ENCODE results near the gene BMP2K. TPM values are rescaled to one million over a fixed set of nuclear protein-coding genes. Genes with fewer than 3 reads are reported as not detected.
A peak's percentile ranks its signal among the peaks of the same experiment; 100 is the strongest.
"Not testable (repeated sequence)": the region's sequence is repeated elsewhere in the genome, so short reads cannot be mapped to it uniquely, and the experiment has no call there.

BMP2K gene
- total and polyA plus RNA-seq, 4 donors, result 7.1 to 75.4 (median 23.5) TPM

- no peak for DNase-seq
- no peaks in the 10 kb centered on the region for H3K27me3 ChIP-seq (ENCODE audit: control insufficient read depth in 1 of 2, insufficient read depth in 2 of 2, low read length in 1 of 2)
- H3K27ac ChIP-seq (ENCODE audit: low read depth in 1 of 2, low read length in 2 of 2), result no peak overlapping the region
- ATAC-seq (ENCODE audit: low FRiP score), result no peak
- H3K36me3 ChIP-seq (ENCODE audit: control insufficient read depth in 1 of 2, insufficient read depth in 2 of 2, low read length in 1 of 2), result no peaks in the 10 kb centered on the region
- H3K9me3 ChIP-seq (ENCODE audit: control insufficient read depth, low read length), result no peaks in the 10 kb centered on the region
- intact Hi-C loops (cut with DNase I), result no loop called here
- no peaks in the 10 kb centered on the region for H3K4me1 ChIP-seq (ENCODE audit: control insufficient read depth in 1 of 2, insufficient read depth in 2 of 2, low read length in 2 of 2)
- H3K4me3 ChIP-seq (ENCODE audit: low read length in 2 of 2), result no peak overlapping the region
Observed at GRCh38 chr4:78846258-78846657, 70.1 kb downstream of the BMP2K start.

- no peaks in the 10 kb centered on the region for H3K4me1 ChIP-seq (ENCODE audit: control insufficient read depth in 1 of 2, insufficient read depth in 2 of 2, low read length in 2 of 2)
- intact Hi-C loops (cut with DNase I), result no loop called here
- 94 to 95% methylated on average over 2 of the region's 2 CpGs for WGBS, 2 donors
- no peaks in the 10 kb centered on the region for H3K9me3 ChIP-seq (ENCODE audit: control insufficient read depth, low read length)
- no peak for ATAC-seq (ENCODE audit: low FRiP score)
- no peak for DNase-seq
- no peaks in the 10 kb centered on the region for H3K36me3 ChIP-seq (ENCODE audit: control insufficient read depth in 1 of 2, insufficient read depth in 2 of 2, low read length in 1 of 2)
- H3K4me3 ChIP-seq (ENCODE audit: low read length in 2 of 2), result no peak overlapping the region
- no peaks in the 10 kb centered on the region for H3K27me3 ChIP-seq (ENCODE audit: control insufficient read depth in 1 of 2, insufficient read depth in 2 of 2, low read length in 1 of 2)
- no peak overlapping the region for H3K27ac ChIP-seq (ENCODE audit: low read depth in 1 of 2, low read length in 2 of 2)
Observed at GRCh38 chr4:78862314-78862737, 86.2 kb downstream of the BMP2K start.

GRCh38 chr4:78863254-78863869, 87.2 kb downstream of the BMP2K start:
- Histone ChIP-seq H3K9me3 (ENCODE audit: control insufficient read depth, low read length) (no peaks in the 10 kb centered on the region), H3K27me3 (ENCODE audit: control insufficient read depth in 1 of 2, insufficient read depth in 2 of 2, low read length in 1 of 2) (no peaks in the 10 kb centered on the region), H3K4me3 (ENCODE audit: low read length in 2 of 2) (no peak overlapping the region), H3K27ac (ENCODE audit: low read depth in 1 of 2, low read length in 2 of 2) (no peak overlapping the region), H3K4me1 (ENCODE audit: control insufficient read depth in 1 of 2, insufficient read depth in 2 of 2, low read length in 2 of 2) (no peaks in the 10 kb centered on the region), H3K36me3 (ENCODE audit: control insufficient read depth in 1 of 2, insufficient read depth in 2 of 2, low read length in 1 of 2) (no peaks in the 10 kb centered on the region)
- ATAC-seq (ENCODE audit: low FRiP score), result no peak
- 87 to 94% methylated on average over 5 of the region's 5 CpGs for WGBS, 2 donors
- intact Hi-C loops (cut with DNase I), result no loop called here
- no peak for DNase-seq

- WGBS, 2 donors, result 69 to 81% methylated on average over 2 of the region's 2 CpGs
- DNase-seq, result no peak
Observed at GRCh38 chr4:78863991-78864390, 87.8 kb downstream of the BMP2K start.

GRCh38 chr4:78864405-78865024, 88.4 kb downstream of the BMP2K start:
- Histone ChIP-seq H3K4me1 (ENCODE audit: control insufficient read depth in 1 of 2, insufficient read depth in 2 of 2, low read length in 2 of 2) (no peaks in the 10 kb centered on the region), H3K27me3 (ENCODE audit: control insufficient read depth in 1 of 2, insufficient read depth in 2 of 2, low read length in 1 of 2) (no peaks in the 10 kb centered on the region), H3K36me3 (ENCODE audit: control insufficient read depth in 1 of 2, insufficient read depth in 2 of 2, low read length in 1 of 2) (no peaks in the 10 kb centered on the region), H3K27ac (ENCODE audit: low read depth in 1 of 2, low read length in 2 of 2) (no peak overlapping the region), H3K4me3 (ENCODE audit: low read length in 2 of 2) (no peak overlapping the region), H3K9me3 (ENCODE audit: control insufficient read depth, low read length) (no peaks in the 10 kb centered on the region)
- 32% methylated on average over 3 of the region's 3 CpGs for WGBS, 2 donors
- DNase-seq, result no peak
- peak; percentile 81 for ATAC-seq (ENCODE audit: low FRiP score)
- intact Hi-C loops (cut with DNase I), result loop anchor here (2.0 to 5.0 kb wide), 2 partner anchors 252 to 254 kb away; no protein-coding TSS in a partner anchor

More at GRCh38 chr4:78863991-78864390, 87.8 kb downstream of the BMP2K start:
- H3K27me3 ChIP-seq (ENCODE audit: control insufficient read depth in 1 of 2, insufficient read depth in 2 of 2, low read length in 1 of 2), result no peaks in the 10 kb centered on the region
- ATAC-seq (ENCODE audit: low FRiP score), result no peak
- H3K4me1 ChIP-seq (ENCODE audit: control insufficient read depth in 1 of 2, insufficient read depth in 2 of 2, low read length in 2 of 2), result no peaks in the 10 kb centered on the region
- intact Hi-C loops (cut with DNase I), result loop anchor here in 1 of 2 donors (2.0 kb wide), 1 partner anchor 253 kb away; no protein-coding TSS in a partner anchor
- H3K36me3 ChIP-seq (ENCODE audit: control insufficient read depth in 1 of 2, insufficient read depth in 2 of 2, low read length in 1 of 2), result no peaks in the 10 kb centered on the region
- H3K27ac ChIP-seq (ENCODE audit: low read depth in 1 of 2, low read length in 2 of 2), result no peak overlapping the region
- no peak overlapping the region for H3K4me3 ChIP-seq (ENCODE audit: low read length in 2 of 2)
- no peaks in the 10 kb centered on the region for H3K9me3 ChIP-seq (ENCODE audit: control insufficient read depth, low read length)

- Histone ChIP-seq H3K9me3 (ENCODE audit: control insufficient read depth, low read length) (no peaks in the 10 kb centered on the region), H3K4me3 (ENCODE audit: low read length in 2 of 2) (no peak overlapping the region), H3K27me3 (ENCODE audit: control insufficient read depth in 1 of 2, insufficient read depth in 2 of 2, low read length in 1 of 2) (no peaks in the 10 kb centered on the region), H3K27ac (ENCODE audit: low read depth in 1 of 2, low read length in 2 of 2) (no peak overlapping the region), H3K4me1 (ENCODE audit: control insufficient read depth in 1 of 2, insufficient read depth in 2 of 2, low read length in 2 of 2) (no peaks in the 10 kb centered on the region), H3K36me3 (ENCODE audit: control insufficient read depth in 1 of 2, insufficient read depth in 2 of 2, low read length in 1 of 2) (no peaks in the 10 kb centered on the region)
- 97 to 98% methylated on average over 2 of the region's 2 CpGs for WGBS, 2 donors
- ATAC-seq (ENCODE audit: low FRiP score) (no peak), DNase-seq (no peak)
- intact Hi-C loops (cut with DNase I), result loop anchor here (2.0 to 5.0 kb wide), 2 partner anchors 253 to 255 kb away; no protein-coding TSS in a partner anchor
Observed at GRCh38 chr4:78865451-78865850, 89.3 kb downstream of the BMP2K start.

GRCh38 chr4:78868712-78869111, 92.6 kb downstream of the BMP2K start:
- not testable (repeated sequence) for H3K36me3 ChIP-seq (ENCODE audit: control insufficient read depth in 1 of 2, insufficient read depth in 2 of 2, low read length in 1 of 2); H3K4me3 ChIP-seq (ENCODE audit: low read length in 2 of 2); ATAC-seq (ENCODE audit: low FRiP score); H3K9me3 ChIP-seq (ENCODE audit: control insufficient read depth, low read length); H3K27ac ChIP-seq (ENCODE audit: low read depth in 1 of 2, low read length in 2 of 2); H3K4me1 ChIP-seq (ENCODE audit: control insufficient read depth in 1 of 2, insufficient read depth in 2 of 2, low read length in 2 of 2); H3K27me3 ChIP-seq (ENCODE audit: control insufficient read depth in 1 of 2, insufficient read depth in 2 of 2, low read length in 1 of 2)
- WGBS, 2 donors, result 90 to 94% methylated on average over 5 of the region's 5 CpGs
- DNase-seq, result peak in 1 of 2 donors; percentile 41
- intact Hi-C loops (cut with DNase I), result loop anchor here in 1 of 2 donors (5.0 kb wide), 1 partner anchor 256 kb away; no protein-coding TSS in a partner anchor

GRCh38 chr4:78870056-78870455, 93.9 kb downstream of the BMP2K start:
- Histone ChIP-seq H3K4me1 (ENCODE audit: control insufficient read depth in 1 of 2, insufficient read depth in 2 of 2, low read length in 2 of 2) (no peaks in the 10 kb centered on the region), H3K27ac (ENCODE audit: low read depth in 1 of 2, low read length in 2 of 2) (no peak overlapping the region), H3K36me3 (ENCODE audit: control insufficient read depth in 1 of 2, insufficient read depth in 2 of 2, low read length in 1 of 2) (peaks cover 0 to 3% of the 10 kb centered on the region in 2 donors), H3K27me3 (ENCODE audit: control insufficient read depth in 1 of 2, insufficient read depth in 2 of 2, low read length in 1 of 2) (no peaks in the 10 kb centered on the region), H3K9me3 (ENCODE audit: control insufficient read depth, low read length) (no peaks in the 10 kb centered on the region), H3K4me3 (ENCODE audit: low read length in 2 of 2) (no peak overlapping the region)
- ATAC-seq (ENCODE audit: low FRiP score), result no peak
- intact Hi-C loops (cut with DNase I), result no loop called here
- DNase-seq, result no peak
